Prostate gland (tissue), 2 donors: Measurements from ENCODE around the gene RAB7A.

Source experiments
- POLR2AphosphoS5 ChIP-seq: sonication (generic); formaldehyde crosslinking; IDR thresholded peaks from one replicate; pipeline ENCODE4 v1.6.1; 2017; ENCODE audit warnings: antibody characterized with exemption
- TF ChIP-seq, protein P1 (sequence below), 4 experiments: fragments of 200-600 bp in 2 of 4; fragments of 450-650 bp in 2 of 4; sonication (generic) in 2 of 4; IDR thresholded peaks; 1 replicate in 3 of 4; 2 replicates in 1 of 4; pipeline ENCODE4 v1.5.1; 2016 to 2019; ENCODE audit warnings: antibody characterized with exemption in 4 of 4, mild to moderate bottlenecking in 2 of 4, moderate library complexity in 2 of 4

DNA sequence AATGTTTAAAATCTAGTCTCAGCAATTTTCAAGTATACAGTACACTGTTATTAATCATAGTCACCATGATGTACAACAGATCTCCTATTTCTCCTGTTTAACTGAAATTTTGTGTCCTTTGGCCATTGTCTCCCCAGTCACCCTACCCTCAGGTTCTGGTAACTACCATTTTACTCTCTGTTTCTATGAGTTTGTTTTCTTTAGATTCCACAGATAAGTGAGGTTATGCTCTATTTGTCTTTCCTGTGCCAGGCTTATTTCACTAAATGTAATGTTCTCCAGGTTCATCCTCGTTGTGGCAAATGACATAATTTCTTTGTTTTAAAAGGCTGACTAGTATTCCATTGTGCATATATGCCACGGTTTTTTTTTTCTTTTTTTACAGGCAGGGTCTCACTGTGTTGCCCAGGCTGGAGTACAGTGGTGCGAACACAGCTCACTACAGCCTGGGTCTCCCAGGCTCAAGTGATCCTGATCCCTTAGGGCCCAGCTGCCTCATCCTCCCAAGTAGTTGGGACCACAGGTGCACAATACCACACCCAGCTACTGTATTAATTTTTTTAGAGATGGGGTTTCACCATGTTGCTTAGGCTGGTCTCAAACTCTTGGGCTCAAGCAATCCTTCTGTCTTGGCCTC lies 50.0 kb downstream of the RAB7A start:
- TF ChIP-seq, protein P1, sequence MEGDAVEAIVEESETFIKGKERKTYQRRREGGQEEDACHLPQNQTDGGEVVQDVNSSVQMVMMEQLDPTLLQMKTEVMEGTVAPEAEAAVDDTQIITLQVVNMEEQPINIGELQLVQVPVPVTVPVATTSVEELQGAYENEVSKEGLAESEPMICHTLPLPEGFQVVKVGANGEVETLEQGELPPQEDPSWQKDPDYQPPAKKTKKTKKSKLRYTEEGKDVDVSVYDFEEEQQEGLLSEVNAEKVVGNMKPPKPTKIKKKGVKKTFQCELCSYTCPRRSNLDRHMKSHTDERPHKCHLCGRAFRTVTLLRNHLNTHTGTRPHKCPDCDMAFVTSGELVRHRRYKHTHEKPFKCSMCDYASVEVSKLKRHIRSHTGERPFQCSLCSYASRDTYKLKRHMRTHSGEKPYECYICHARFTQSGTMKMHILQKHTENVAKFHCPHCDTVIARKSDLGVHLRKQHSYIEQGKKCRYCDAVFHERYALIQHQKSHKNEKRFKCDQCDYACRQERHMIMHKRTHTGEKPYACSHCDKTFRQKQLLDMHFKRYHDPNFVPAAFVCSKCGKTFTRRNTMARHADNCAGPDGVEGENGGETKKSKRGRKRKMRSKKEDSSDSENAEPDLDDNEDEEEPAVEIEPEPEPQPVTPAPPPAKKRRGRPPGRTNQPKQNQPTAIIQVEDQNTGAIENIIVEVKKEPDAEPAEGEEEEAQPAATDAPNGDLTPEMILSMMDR (IDR thresholded peaks at IDR 0.05): no peak
- no peak for TF ChIP-seq POLR2AphosphoS5
